ENCODE measurements around the gene CADPS.

CADPS gene

GRCh38 chr3:62482961-62483360 is 392.3 kb downstream of the CADPS start:
- in situ Hi-C loops (cut with HindIII; ENCODE audit: low pct_unique_long_range_greater_than_20kb, low sequenced_read_pairs) = no loop called here
- no peak for DNase-seq (ENCODE audit: low read depth in 1 of 2, low spot score in 1 of 2)

GRCh38 chr3:62481962-62482361 is 393.3 kb downstream of the CADPS start:
- in situ Hi-C loops (cut with HindIII; ENCODE audit: low pct_unique_long_range_greater_than_20kb, low sequenced_read_pairs) = no loop called here
- TF ChIP-seq JUND (IDR thresholded peaks at IDR 0.05; ENCODE audit: low read depth) = no peak
- DNase-seq (ENCODE audit: low read depth in 1 of 2, low spot score in 1 of 2) = no peak

More at GRCh38 chr3:62482961-62483360, 392.3 kb downstream of the CADPS start:
- no peak for TF ChIP-seq JUND (IDR thresholded peaks at IDR 0.05; ENCODE audit: low read depth)

- no peak for TF ChIP-seq JUND (IDR thresholded peaks at IDR 0.05; ENCODE audit: low read depth)
- no peak for DNase-seq (ENCODE audit: low read depth in 1 of 2, low spot score in 1 of 2)
- in situ Hi-C loops (cut with HindIII; ENCODE audit: low pct_unique_long_range_greater_than_20kb, low sequenced_read_pairs) = no loop called here
These were observed 395.2 kb downstream of the CADPS start for GRCh38 chr3:62480056-62480455.

- in situ Hi-C loops (cut with HindIII; ENCODE audit: low pct_unique_long_range_greater_than_20kb, low sequenced_read_pairs) = no loop called here
- DNase-seq (ENCODE audit: low read depth in 1 of 2, low spot score in 1 of 2) = no peak
- no peak for TF ChIP-seq JUND (IDR thresholded peaks at IDR 0.05; ENCODE audit: low read depth)
These were observed 395.9 kb downstream of the CADPS start for GRCh38 chr3:62479326-62479725.

- no peak for DNase-seq (ENCODE audit: low read depth in 1 of 2, low spot score in 1 of 2)
- in situ Hi-C loops (cut with HindIII; ENCODE audit: low pct_unique_long_range_greater_than_20kb, low sequenced_read_pairs) = no loop called here
- TF ChIP-seq JUND (IDR thresholded peaks at IDR 0.05; ENCODE audit: low read depth) = no peak
These were observed 399.9 kb downstream of the CADPS start for GRCh38 chr3:62475306-62475705.

GRCh38 chr3:62467966-62468722 is 407.1 kb downstream of the CADPS start:
- DNase-seq (ENCODE audit: low read depth in 1 of 2, low spot score in 1 of 2) = no peak
- TF ChIP-seq JUND (IDR thresholded peaks at IDR 0.05; ENCODE audit: low read depth) = no peak
- in situ Hi-C loops (cut with HindIII; ENCODE audit: low pct_unique_long_range_greater_than_20kb, low sequenced_read_pairs) = no loop called here

GRCh38 chr3:62462788-62463187 is 412.4 kb downstream of the CADPS start:
- in situ Hi-C loops (cut with HindIII; ENCODE audit: low pct_unique_long_range_greater_than_20kb, low sequenced_read_pairs) = no loop called here
- TF ChIP-seq JUND (IDR thresholded peaks at IDR 0.05; ENCODE audit: low read depth) = no peak

GRCh38 chr3:62462104-62462762 is 413.0 kb downstream of the CADPS start:
- in situ Hi-C loops (cut with HindIII; ENCODE audit: low pct_unique_long_range_greater_than_20kb, low sequenced_read_pairs) = no loop called here
- no peak for DNase-seq (ENCODE audit: low read depth in 1 of 2, low spot score in 1 of 2)
- TF ChIP-seq JUND (IDR thresholded peaks at IDR 0.05; ENCODE audit: low read depth) = no peak

More at GRCh38 chr3:62462788-62463187, 412.4 kb downstream of the CADPS start:
- no peak for DNase-seq (ENCODE audit: low read depth in 1 of 2, low spot score in 1 of 2)

GRCh38 chr3:62454916-62455315 is 420.3 kb downstream of the CADPS start:
- TF ChIP-seq JUND (IDR thresholded peaks at IDR 0.05; ENCODE audit: low read depth) = no peak
- DNase-seq (ENCODE audit: low read depth in 1 of 2, low spot score in 1 of 2) = no peak
- in situ Hi-C loops (cut with HindIII; ENCODE audit: low pct_unique_long_range_greater_than_20kb, low sequenced_read_pairs) = no loop called here

GRCh38 chr3:62453448-62453847 is 421.8 kb downstream of the CADPS start:
- in situ Hi-C loops (cut with HindIII; ENCODE audit: low pct_unique_long_range_greater_than_20kb, low sequenced_read_pairs) = no loop called here
- no peak for DNase-seq (ENCODE audit: low read depth in 1 of 2, low spot score in 1 of 2)
- TF ChIP-seq JUND (IDR thresholded peaks at IDR 0.05; ENCODE audit: low read depth) = no peak

GRCh38 chr3:62451211-62451887 is 423.9 kb downstream of the CADPS start:
- in situ Hi-C loops (cut with HindIII; ENCODE audit: low pct_unique_long_range_greater_than_20kb, low sequenced_read_pairs) = no loop called here
- no peak for DNase-seq (ENCODE audit: low read depth in 1 of 2, low spot score in 1 of 2)
- no peak for TF ChIP-seq JUND (IDR thresholded peaks at IDR 0.05; ENCODE audit: low read depth)

GRCh38 chr3:62446337-62446940 is 428.8 kb downstream of the CADPS start:
- TF ChIP-seq JUND (IDR thresholded peaks at IDR 0.05; ENCODE audit: low read depth) = no peak
- DNase-seq (ENCODE audit: low read depth in 1 of 2, low spot score in 1 of 2) = no peak
- in situ Hi-C loops (cut with HindIII; ENCODE audit: low pct_unique_long_range_greater_than_20kb, low sequenced_read_pairs) = no loop called here
